Globus pallidus (tissue), 1 donor: ENCODE data around the gene SPINK7.
A peak's percentile ranks its signal among the peaks of the same experiment; 100 is the strongest.
"Not testable (repeated sequence)": the region's sequence is repeated elsewhere in the genome, so short reads cannot be mapped to it uniquely, and the experiment has no call there.

Experiments
- DNase-seq: peaks from one replicate; pipeline ENCODE4 v3.0.0-alpha.2; 2015; ENCODE audit warnings: low spot score

SPINK7 gene

DNA sequence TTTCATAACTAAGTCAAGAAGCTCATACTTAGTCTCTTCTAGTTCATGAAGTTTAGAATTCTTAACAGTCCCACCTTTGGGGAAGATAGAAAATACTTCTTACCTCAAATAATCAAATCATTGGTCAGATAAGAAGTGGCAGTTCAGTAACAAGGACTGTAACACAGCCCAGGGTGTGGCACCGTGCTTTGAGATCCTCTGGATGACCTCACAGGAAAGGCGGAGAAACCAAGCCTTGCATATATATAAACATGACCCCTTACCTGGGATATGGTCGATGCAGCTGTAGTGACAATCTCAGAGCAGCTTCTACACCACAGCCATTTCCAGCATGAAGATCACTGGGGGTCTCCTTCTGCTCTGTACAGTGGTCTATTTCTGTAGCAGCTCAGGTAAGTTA lies at the start of gene SPINK7:
Gene SPINK7 (plus strand): TSS at position 271 of the 400 bp plus-strand sequence. CDS start 61 bp downstream, at position 332.
- no peak for DNase-seq

DNA sequence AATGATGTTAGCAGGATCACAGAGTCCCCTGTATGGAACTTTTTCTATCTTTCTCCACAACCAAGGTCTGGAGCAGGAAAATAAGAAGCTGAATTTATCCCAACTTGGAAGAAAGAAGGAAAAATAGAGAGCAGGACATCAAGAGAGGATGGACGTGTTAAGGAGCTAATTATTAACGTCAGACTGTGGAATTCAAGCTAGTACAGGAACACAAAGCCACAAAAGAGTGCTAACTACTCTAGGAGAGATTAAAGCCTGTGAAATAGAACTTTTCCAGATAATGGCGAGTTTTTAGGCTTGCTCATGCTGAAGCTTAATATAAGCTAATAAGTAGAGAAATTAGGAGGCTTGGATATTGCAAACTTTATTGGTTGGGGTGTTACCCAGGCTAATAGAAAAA lies 44.3 kb upstream of the SPINK7 start:
- no peak for DNase-seq

DNA sequence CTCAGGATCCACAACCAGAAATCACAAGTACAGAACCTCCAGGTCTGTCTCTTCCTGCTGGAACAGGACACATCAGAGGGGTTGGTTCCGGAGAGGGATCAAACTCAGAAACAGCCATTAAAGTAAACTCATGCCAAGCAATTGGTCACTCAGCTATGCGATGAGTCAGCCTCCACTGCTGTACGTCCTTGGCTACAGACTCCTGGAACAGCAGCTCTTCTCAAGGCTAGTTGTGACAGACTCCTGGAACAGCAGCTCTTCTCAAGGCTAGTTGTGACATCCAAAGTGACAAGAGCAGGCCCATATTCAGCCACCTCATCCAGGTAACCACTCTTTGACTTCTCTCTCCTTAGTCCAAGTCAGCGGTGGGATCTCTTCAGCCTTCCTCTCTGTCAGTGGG lies 43.7 kb upstream of the SPINK7 start, which contains the start of gene SPINK13:
Gene SPINK13 (plus strand): TSS at position 229 of the 400 bp plus-strand sequence. CDS start 1,279 bp downstream, outside the sequence.
- DNase-seq, result no peak

- not testable (repeated sequence) for DNase-seq
Observed at GRCh38 chr5:148275129-148275528, 37.1 kb upstream of the SPINK7 start.

DNA sequence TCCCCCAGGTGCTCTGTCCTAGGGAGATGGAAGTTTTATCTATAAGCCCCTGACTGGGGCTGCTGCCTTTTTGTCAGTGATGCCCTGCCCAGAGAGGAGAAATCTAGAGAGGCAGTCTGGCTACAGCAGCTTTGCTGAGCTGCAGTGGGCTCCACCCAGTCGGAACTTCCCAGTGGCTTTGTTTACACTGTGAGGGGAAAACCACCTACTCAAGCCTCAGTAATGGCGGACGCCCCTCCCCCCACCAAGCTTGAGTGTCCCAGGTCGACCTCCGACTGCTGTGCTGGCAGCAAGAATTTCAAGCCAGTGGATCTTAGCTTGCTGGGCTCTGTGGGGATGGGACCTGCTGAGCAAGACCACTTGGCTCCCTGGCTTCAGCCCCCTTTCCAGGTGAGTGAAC lies 31.3 kb upstream of the SPINK7 start:
- DNase-seq, result not testable (repeated sequence)

GRCh38 chr5:148281336-148281735 lies 30.9 kb upstream of the SPINK7 start:
- not testable (repeated sequence) for DNase-seq

DNA sequence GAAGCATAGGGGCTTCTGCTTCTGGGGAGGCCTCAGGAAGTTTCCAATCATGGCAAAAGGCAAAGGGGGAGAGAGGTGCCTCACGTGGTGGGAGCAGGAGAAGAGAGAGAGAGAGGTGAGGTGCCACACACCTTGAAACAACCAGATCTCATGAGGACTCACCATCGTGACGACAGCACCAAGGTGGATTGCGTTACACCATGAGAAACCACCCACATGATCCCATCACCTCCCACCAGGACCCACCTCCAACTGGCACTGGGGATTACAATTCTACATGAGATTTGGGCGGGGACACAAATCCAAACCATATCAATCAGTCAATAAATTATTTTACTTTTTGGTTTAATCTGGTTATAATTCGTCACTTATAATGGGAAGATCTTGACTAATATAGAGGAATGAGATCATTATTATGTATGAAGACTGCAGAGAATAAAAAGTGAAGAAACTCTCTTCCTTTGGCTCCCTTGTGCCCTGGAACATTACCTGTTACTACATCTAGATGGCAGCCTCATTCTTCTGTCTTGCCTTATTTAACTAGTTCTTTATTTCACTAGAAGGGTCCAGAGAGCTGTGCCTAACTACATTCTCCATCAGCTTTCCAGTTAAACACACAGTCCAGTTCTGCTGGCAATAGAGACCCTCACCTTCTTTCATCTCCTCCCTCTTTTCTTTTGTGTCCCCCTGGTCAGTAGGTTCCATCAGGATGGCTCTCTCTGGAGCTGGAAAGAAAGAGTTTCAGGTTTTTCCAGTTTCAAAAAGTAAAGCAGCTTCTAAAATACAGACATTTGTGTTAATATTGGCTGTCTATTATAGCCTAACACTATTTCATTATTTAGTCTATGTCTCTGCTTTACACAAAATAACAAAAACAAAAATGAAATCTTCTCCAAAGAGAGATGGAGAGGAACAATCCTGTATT lies 21.7 kb upstream of the SPINK7 start:
- peak; percentile 34 for DNase-seq

DNA sequence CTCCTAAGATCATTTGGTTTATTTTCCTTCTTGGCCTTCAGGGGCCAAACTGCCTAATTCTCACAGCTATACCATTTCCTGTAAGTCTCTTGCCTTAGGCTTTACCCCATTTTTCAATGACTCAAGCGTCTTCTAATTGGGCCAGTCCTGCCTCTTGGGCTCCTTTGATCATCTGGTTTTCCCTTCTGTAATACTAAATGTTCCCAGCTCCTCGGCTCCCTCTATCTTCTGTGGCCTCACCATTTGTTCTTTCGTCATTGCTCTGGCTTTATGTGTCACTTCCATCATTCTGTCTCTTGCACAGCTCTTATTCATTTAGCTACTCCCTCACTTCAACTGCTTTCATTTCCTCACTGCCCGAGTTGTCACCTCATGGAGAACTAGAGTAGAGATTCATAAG lies 14.5 kb upstream of the SPINK7 start:
- DNase-seq, result no peak

- no peak for DNase-seq
Observed at GRCh38 chr5:148306446-148306845, 5.8 kb upstream of the SPINK7 start.

DNA sequence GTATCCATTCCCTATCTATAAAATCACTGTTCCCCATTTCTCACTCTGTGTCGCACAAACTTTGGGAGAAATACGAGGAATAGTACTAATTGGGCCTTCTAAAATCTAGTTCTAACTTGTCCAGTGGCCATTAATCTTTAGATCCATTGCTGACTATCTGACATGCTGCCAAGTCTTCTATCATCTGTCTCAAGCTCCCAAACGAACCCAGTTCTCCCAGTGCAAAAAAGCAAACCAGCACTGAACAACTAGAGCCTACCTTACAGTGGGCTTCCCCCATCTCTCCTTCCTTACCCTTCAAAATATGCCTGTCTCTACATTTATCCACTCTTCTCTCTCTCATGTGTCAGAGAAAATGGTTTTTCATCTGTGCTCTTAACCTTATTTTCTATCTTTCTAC lies 3.2 kb upstream of the SPINK7 start:
- no peak for DNase-seq

DNA sequence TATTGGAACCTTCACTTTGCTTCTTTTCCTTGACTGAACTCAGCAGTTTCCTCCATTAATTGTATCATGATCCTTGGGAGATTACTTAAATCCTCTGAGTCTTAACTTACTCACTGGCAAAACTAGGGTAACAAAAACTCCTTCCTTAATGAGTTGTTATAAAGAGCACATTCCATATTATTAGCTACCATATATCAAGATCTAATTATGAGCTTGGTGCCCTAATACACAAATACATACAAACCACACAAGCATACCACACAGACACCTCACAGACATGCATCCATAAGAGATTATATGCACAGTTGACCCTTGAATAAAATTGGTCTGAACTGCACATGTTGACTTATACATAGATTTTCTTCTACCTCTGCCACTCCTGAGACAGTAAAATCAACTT lies 2.5 kb upstream of the SPINK7 start:
- no peak for DNase-seq

DNA sequence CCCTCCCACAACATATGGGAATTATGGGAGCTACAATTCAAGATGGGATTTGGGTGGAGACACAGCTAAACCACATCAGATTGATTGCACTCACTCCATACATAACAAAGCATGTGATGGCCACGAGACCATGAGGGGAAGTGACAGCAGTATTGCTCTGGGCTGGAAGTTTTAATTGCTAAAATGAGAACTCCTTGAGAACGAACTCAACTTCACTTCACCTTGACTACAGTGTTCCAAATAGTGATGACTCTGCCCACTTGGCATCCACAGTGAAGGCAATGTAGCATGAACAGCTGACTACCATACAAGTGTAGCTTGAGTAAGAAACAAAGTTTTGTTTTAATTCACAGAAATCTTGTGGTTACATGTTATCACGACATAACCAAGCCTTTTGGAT lies 739 bp upstream of the SPINK7 start:
- no peak for DNase-seq

- DNase-seq, result no peak
Observed at GRCh38 chr5:148314187-148314586, 2.0 kb downstream of the SPINK7 start.

DNA sequence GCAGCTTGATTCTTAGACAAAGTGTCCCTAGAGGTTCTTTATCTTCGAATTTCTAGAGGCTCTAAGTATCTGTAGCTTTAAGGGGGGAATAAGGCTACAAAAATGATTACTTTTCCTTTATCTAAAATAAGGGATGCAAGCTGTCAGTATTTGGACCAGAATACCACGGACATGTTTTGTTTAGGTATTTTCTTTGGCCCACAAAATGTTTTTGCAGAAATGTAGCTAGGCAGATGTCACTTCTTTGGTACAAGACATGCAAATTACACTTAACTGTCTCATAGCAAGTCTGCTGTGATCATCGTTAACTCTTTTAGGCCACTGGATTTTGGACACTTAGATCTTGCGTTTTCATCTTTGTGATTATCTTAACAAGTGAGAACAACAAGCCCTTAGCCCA lies 2.5 kb downstream of the SPINK7 start:
- no peak for DNase-seq

DNA sequence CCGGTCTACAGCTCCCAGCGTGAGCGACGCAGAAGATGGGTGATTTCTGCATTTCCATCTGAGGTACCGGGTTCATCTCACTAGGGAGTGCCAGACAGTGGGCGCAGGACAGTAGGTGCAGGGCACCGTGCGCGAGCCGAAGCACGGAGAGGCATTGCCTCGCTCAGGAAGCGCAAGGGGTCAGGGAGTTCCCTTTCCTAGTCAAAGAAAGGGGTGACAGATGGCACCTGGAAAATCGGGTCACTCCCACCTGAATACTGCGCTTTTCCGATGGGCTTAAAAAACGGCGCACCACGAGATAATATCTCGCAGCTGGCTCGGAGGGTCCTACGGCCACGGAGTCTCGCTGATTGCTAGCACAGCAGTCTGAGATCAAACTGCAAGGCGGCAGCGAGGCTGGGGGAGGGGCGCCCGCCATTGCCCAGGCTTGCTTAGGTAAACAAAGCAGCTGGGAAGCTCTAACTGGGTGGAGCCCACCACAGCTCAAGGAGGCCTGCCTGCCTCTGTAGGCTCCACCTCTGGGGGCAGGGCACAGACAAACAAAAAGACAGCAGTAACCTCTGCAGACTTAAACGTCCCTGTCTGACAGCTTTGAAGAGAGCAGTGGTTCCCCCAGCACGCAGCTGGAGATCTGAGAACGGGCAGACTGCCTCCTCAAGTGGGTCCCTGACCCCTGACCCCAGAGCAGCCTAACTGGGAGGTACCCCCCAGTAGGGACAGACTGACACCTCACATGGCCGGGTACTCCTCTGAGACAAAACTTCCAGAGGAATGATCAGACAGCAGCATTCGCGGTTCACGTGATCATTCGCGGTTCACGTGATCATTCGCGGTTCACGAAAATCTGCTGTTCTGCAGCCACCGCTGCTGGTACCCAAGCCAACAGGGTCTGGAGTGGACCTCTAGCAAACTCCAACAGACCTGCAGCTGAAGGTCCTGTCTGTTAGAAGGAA lies 8.1 kb downstream of the SPINK7 start:
- DNase-seq, result not testable (repeated sequence)

- DNase-seq, result no peak
Observed at GRCh38 chr5:148333262-148333849, 21.1 kb downstream of the SPINK7 start.

- no peak for DNase-seq
Observed at GRCh38 chr5:148335259-148335658, 23.0 kb downstream of the SPINK7 start, which contains the start of gene SPINK9. Gene SPINK9, plus strand, starts transcription at chr5:148335559. Its CDS starts 55 bp downstream, at chr5:148335614.

- DNase-seq, result peak; percentile 7
Observed at GRCh38 chr5:148336704-148337435, 24.6 kb downstream of the SPINK7 start.

- no peak for DNase-seq
Observed at GRCh38 chr5:148342371-148343045, 30.3 kb downstream of the SPINK7 start.

GRCh38 chr5:148343046-148343407 lies 30.8 kb downstream of the SPINK7 start:
- DNase-seq, result no peak
